Measurements from ENCODE around the gene UVSSA. TPM values are rescaled to one million over a fixed set of nuclear protein-coding genes. Genes with fewer than 3 reads are reported as not detected.
A peak's percentile ranks its signal among the peaks of the same experiment; 100 is the strongest.

Gene UVSSA
- total RNA-seq, 2 donors from 2014 or later: 50.4 to 61.6 TPM

DNA sequence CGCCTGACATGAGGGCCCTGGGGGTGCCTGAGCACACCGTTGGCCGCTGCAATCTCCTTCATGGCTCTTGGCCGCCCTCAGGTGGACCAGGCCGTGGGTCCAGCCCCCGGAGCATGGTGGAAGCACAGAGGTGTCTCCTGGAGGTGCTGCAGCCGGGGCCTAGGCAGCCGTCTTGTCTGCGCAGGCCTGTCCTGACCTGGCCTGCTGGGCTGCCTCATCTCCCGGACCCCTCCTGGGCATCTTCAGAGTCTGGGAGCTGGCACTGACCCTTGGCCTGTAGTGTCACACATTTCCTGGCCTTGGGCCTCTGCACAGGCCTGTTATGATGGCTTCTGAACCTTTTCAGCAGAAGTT, 20.9 kb downstream of the UVSSA start:
- TF ChIP-seq, protein P1, sequence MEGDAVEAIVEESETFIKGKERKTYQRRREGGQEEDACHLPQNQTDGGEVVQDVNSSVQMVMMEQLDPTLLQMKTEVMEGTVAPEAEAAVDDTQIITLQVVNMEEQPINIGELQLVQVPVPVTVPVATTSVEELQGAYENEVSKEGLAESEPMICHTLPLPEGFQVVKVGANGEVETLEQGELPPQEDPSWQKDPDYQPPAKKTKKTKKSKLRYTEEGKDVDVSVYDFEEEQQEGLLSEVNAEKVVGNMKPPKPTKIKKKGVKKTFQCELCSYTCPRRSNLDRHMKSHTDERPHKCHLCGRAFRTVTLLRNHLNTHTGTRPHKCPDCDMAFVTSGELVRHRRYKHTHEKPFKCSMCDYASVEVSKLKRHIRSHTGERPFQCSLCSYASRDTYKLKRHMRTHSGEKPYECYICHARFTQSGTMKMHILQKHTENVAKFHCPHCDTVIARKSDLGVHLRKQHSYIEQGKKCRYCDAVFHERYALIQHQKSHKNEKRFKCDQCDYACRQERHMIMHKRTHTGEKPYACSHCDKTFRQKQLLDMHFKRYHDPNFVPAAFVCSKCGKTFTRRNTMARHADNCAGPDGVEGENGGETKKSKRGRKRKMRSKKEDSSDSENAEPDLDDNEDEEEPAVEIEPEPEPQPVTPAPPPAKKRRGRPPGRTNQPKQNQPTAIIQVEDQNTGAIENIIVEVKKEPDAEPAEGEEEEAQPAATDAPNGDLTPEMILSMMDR (conservative IDR thresholded peaks at IDR 0.05): no peak

DNA sequence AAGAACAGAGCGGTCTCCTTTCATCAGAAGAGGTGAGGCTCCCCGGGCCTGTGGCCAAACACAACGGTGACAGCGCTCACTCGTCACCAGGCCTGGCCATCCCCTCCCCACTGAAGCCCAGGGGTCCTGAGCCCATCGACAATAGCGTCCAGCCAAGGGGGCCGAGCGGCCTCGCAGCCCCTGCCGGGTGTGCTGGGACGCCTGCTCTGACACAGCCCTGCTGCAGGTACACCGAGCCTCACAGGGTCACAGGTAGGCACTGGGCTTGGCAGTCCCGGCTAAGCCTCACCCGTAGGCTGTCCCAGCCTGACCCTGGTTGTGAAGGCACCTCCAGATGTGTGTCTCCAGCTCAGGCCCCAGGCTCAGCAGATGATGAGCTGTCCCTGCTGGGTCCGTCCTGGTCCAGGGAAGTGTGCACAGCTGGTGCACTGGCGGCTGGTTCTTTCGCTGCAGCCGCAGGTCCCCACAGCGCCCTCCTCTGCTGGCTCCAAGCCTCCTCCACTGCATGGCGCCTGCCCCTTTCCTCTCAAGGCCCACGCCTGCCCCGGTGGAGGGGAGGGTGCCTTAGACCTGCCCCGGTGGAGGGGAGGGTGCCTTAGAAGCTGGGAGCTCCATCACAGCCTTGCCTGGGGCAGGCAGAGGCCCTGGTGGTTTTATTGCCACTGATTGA, 21.5 kb downstream of the UVSSA start:
- WGBS, 2 experiments (ENCODE audit: insufficient coverage in 1 of 2, insufficient read length in 1 of 2): 91% methylated on average over 14 to 24 of the region's 24 CpGs
- Mint-ChIP-seq H3K9me3 (no peaks in the 10 kb centered on the region), H3K27me3 (ENCODE audit: insufficient read depth) (no peaks in the 10 kb centered on the region), H3K4me1 (no peaks in the 10 kb centered on the region), H3K36me3 (ENCODE audit: low read depth) (peaks cover 30% of the 10 kb centered on the region), H3K27ac (no peak overlapping the region), H3K4me3 (no peak overlapping the region)
- peak overlapping the region; percentile 55 for H3K27ac ChIP-seq (ENCODE audit: low read depth, low read length)
- no peaks in the 10 kb centered on the region for H3K4me1 ChIP-seq (ENCODE audit: control insufficient read depth, insufficient read depth, low read length)
- peak; percentile 67 for DNase-seq
- TF ChIP-seq, protein P1 (conservative IDR thresholded peaks at IDR 0.05): peak; percentile 48
- H3K4me3 ChIP-seq (ENCODE audit: low read length): no peak overlapping the region
- no peaks in the 10 kb centered on the region for H3K9me3 ChIP-seq (ENCODE audit: control insufficient read depth, low read length)
- no peak overlapping the region for H3K9ac ChIP-seq (ENCODE audit: extremely low read depth, low read length, poor library complexity, severe bottlenecking)
- H3K36me3 ChIP-seq (ENCODE audit: control insufficient read depth, insufficient read depth, low read length): peaks cover 3% of the 10 kb centered on the region
- H3K27me3 ChIP-seq (ENCODE audit: control insufficient read depth, insufficient read depth, low read length, poor library complexity, severe bottlenecking): no peaks in the 10 kb centered on the region

More for the DNA sequence above, 20.9 kb downstream of the UVSSA start:
- Histone ChIP-seq H3K9me3 (ENCODE audit: control insufficient read depth, low read length) (no peaks in the 10 kb centered on the region), H3K36me3 (ENCODE audit: control insufficient read depth, insufficient read depth, low read length) (peaks cover 3% of the 10 kb centered on the region), H3K4me3 (ENCODE audit: low read length) (no peak overlapping the region), H3K9ac (ENCODE audit: extremely low read depth, low read length, poor library complexity, severe bottlenecking) (no peak overlapping the region), H3K27ac (ENCODE audit: low read depth, low read length) (no peak overlapping the region), H3K4me1 (ENCODE audit: control insufficient read depth, insufficient read depth, low read length) (no peaks in the 10 kb centered on the region), H3K27me3 (ENCODE audit: control insufficient read depth, insufficient read depth, low read length, poor library complexity, severe bottlenecking) (no peaks in the 10 kb centered on the region)
- Mint-ChIP-seq H3K27ac (no peak overlapping the region), H3K9me3 (no peaks in the 10 kb centered on the region), H3K27me3 (ENCODE audit: insufficient read depth) (no peaks in the 10 kb centered on the region), H3K4me1 (no peaks in the 10 kb centered on the region), H3K36me3 (ENCODE audit: low read depth) (peaks cover 29% of the 10 kb centered on the region), H3K4me3 (no peak overlapping the region)
- WGBS, 2 experiments (ENCODE audit: insufficient coverage in 1 of 2, insufficient read length in 1 of 2): 85 to 94% methylated on average over 4 to 10 of the region's 10 CpGs
- no peak for DNase-seq

DNA sequence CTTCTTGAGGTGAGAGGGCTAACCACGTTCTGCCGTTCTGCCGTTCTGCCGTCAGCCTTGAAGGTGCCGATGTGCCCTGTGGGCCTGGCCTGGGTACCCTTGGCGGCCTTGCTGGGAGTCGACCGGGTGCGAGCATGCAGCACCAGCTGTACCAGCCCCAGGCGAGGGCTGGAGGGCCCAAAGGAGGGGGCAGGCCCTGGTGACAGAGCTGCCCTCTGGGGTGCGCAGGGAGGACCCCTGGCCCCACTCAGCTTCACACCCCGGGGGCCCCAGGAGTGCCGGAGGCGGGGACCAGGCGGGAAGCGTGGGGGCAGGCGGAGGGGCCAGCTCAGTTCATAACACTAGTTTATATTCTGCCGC, 22.1 kb downstream of the UVSSA start:
- H3K27me3 Mint-ChIP-seq (ENCODE audit: insufficient read depth): no peaks in the 10 kb centered on the region
- Histone ChIP-seq H3K27ac (ENCODE audit: low read depth, low read length) (peak overlapping the region; percentile 55), H3K9ac (ENCODE audit: extremely low read depth, low read length, poor library complexity, severe bottlenecking) (no peak overlapping the region), H3K36me3 (ENCODE audit: control insufficient read depth, insufficient read depth, low read length) (peaks cover 3% of the 10 kb centered on the region), H3K9me3 (ENCODE audit: control insufficient read depth, low read length) (no peaks in the 10 kb centered on the region), H3K27me3 (ENCODE audit: control insufficient read depth, insufficient read depth, low read length, poor library complexity, severe bottlenecking) (no peaks in the 10 kb centered on the region), H3K4me3 (ENCODE audit: low read length) (no peak overlapping the region), H3K4me1 (ENCODE audit: control insufficient read depth, insufficient read depth, low read length) (no peaks in the 10 kb centered on the region)
- TF ChIP-seq, protein P1 (conservative IDR thresholded peaks at IDR 0.05): no peak
- H3K4me3 Mint-ChIP-seq: no peak overlapping the region
- H3K9me3 Mint-ChIP-seq: no peaks in the 10 kb centered on the region
- H3K27ac Mint-ChIP-seq: no peak overlapping the region
- no peak for DNase-seq
- no peaks in the 10 kb centered on the region for H3K4me1 Mint-ChIP-seq
- peaks cover 30% of the 10 kb centered on the region for H3K36me3 Mint-ChIP-seq (ENCODE audit: low read depth)
- WGBS, 2 experiments (ENCODE audit: insufficient coverage in 1 of 2, insufficient read length in 1 of 2): 93 to 95% methylated on average over 12 to 18 of the region's 18 CpGs
